Testis (tissue), 2 donors: ENCODE results near the gene TGFA.

Experiments used
- POLR2A ChIP-seq: fragments of 450-650 bp; IDR thresholded peaks from one replicate; pipeline ENCODE4 v1.6.1; 2017; ENCODE audit warnings: antibody characterized with exemption, mild to moderate bottlenecking, moderate library complexity
- TF ChIP-seq, protein P1 (sequence below), 3 experiments: fragments of 450-650 bp in 2 of 3; fragments of 200-600 bp in 1 of 3; sonication (generic) in 1 of 3; IDR thresholded peaks; one replicate each; pipeline ENCODE4 v1.5.1; 2016 to 2019; ENCODE audit warnings: antibody characterized with exemption in 3 of 3, mild to moderate bottlenecking in 2 of 3, moderate library complexity in 1 of 3

- TF ChIP-seq, protein P1, sequence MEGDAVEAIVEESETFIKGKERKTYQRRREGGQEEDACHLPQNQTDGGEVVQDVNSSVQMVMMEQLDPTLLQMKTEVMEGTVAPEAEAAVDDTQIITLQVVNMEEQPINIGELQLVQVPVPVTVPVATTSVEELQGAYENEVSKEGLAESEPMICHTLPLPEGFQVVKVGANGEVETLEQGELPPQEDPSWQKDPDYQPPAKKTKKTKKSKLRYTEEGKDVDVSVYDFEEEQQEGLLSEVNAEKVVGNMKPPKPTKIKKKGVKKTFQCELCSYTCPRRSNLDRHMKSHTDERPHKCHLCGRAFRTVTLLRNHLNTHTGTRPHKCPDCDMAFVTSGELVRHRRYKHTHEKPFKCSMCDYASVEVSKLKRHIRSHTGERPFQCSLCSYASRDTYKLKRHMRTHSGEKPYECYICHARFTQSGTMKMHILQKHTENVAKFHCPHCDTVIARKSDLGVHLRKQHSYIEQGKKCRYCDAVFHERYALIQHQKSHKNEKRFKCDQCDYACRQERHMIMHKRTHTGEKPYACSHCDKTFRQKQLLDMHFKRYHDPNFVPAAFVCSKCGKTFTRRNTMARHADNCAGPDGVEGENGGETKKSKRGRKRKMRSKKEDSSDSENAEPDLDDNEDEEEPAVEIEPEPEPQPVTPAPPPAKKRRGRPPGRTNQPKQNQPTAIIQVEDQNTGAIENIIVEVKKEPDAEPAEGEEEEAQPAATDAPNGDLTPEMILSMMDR (IDR thresholded peaks at IDR 0.05) = no peak
- TF ChIP-seq POLR2A = no peak
Observed at GRCh38 chr2:70551167-70551566, 2.5 kb downstream of the TGFA start.
